GM23338 (cell line): ENCODE data around the gene GTF2F1. TPM values are rescaled to one million over a fixed set of nuclear protein-coding genes. Genes with fewer than 3 reads are reported as not detected.

Source experiments
- ATAC-seq: fragments of 200-7000 bp; cut with Tn5 transposase; 3 replicates; pipeline ENCODE4 v1.9.1; 2020
- DNase-seq: peaks from one replicate; pipeline ENCODE4 v3.0.0-alpha.2; 2015; ENCODE audit warnings: low spot score
- H2AFZ ChIP-seq: fragments of 200-600 bp; sonication (generic); 2 replicates; pipeline ENCODE4 v1.8.0; 2016; ENCODE audit warnings: antibody characterized with exemption, mild to moderate bottlenecking, moderate library complexity
- H3F3A ChIP-seq: fragments of 200-600 bp; sonication (generic); replicated peaks from 2 replicates; pipeline ENCODE4 v1.8.0; 2017; ENCODE audit warnings: antibody characterized with exemption, mixed run types, low read depth
- H3K27ac ChIP-seq: fragments of 200-600 bp; sonication (generic); 2 replicates; pipeline ENCODE4 v1.6.1; 2016; ENCODE audit warnings: low read depth
- H3K27me3 ChIP-seq: fragments of 200-600 bp; sonication (generic); 2 replicates; pipeline ENCODE4 v1.8.0; 2016; ENCODE audit warnings: mild to moderate bottlenecking, mixed run types, moderate library complexity; ENCODE audit not compliant: insufficient read depth
- H3K36me3 ChIP-seq: fragments of 200-600 bp; sonication (generic); 2 replicates; pipeline ENCODE4 v1.8.0; 2016; ENCODE audit warnings: mild to moderate bottlenecking; ENCODE audit not compliant: insufficient read depth
- H3K4me1 ChIP-seq: fragments of 200-600 bp; sonication (generic); 2 replicates; pipeline ENCODE4 v1.8.0; 2016; ENCODE audit warnings: mild to moderate bottlenecking, moderate library complexity; ENCODE audit not compliant: insufficient read depth
- H3K4me2 ChIP-seq: fragments of 200-600 bp; sonication (generic); 2 replicates; pipeline ENCODE4 v1.7.1; 2017; ENCODE audit warnings: mixed run types
- H3K4me3 ChIP-seq: fragments of 200-600 bp; sonication (generic); 2 replicates; pipeline ENCODE4 v1.6.1; 2016; ENCODE audit warnings: mixed run types
- H3K79me2 ChIP-seq: fragments of 200-600 bp; sonication (generic); replicated peaks from 2 replicates; pipeline ENCODE4 v1.8.0; 2017; ENCODE audit warnings: mild to moderate bottlenecking; ENCODE audit not compliant: insufficient read depth
- H3K9me2 ChIP-seq: fragments of 200-600 bp; sonication (generic); 2 replicates; pipeline ENCODE4 v1.8.0; 2017; ENCODE audit not compliant: insufficient read depth
- H4K20me1 ChIP-seq: fragments of 200-600 bp; sonication (generic); replicated peaks from 2 replicates; pipeline ENCODE4 v1.8.0; 2017; ENCODE audit warnings: mild to moderate bottlenecking; ENCODE audit not compliant: insufficient read depth
- H3K27ac Mint-ChIP-seq: 2 replicates; pipeline ENCODE4 v1.8.0; 2020; ENCODE audit warnings: inconsistent platforms, mild to moderate bottlenecking, moderate library complexity, mixed read lengths
- H3K27me3 Mint-ChIP-seq: 3 replicates; pipeline ENCODE4 v1.8.0; 2022; ENCODE audit warnings: low read depth, mild to moderate bottlenecking, moderate library complexity, mixed read lengths, inconsistent platforms; ENCODE audit not compliant: insufficient read depth, poor library complexity
- H3K36me3 Mint-ChIP-seq: 3 replicates; pipeline ENCODE4 v1.8.0; 2021; ENCODE audit warnings: low read depth, mild to moderate bottlenecking, inconsistent platforms, moderate library complexity, mixed read lengths
- H3K4me1 Mint-ChIP-seq: 3 replicates; pipeline ENCODE4 v1.8.0; 2020; ENCODE audit warnings: mild to moderate bottlenecking, inconsistent platforms, mixed read lengths
- H3K4me3 Mint-ChIP-seq: 3 replicates; pipeline ENCODE4 v1.8.0; 2021; ENCODE audit warnings: moderate library complexity, mild to moderate bottlenecking, inconsistent platforms, mixed read lengths
- H3K9me3 Mint-ChIP-seq: 3 replicates; pipeline ENCODE4 v1.8.0; 2020; ENCODE audit warnings: moderate library complexity, mild to moderate bottlenecking, inconsistent platforms, mixed read lengths
- CREB1 ChIP-seq: fragments of 250-450 bp; sonication (Bioruptor Pico); IDR thresholded peaks from 2 replicates; pipeline ENCODE4 v1.5.0; 2020; ENCODE audit warnings: low read depth, mild to moderate bottlenecking, moderate library complexity
- EZH2phosphoT487 ChIP-seq: fragments of 200-600 bp; sonication (generic); IDR thresholded peaks from one replicate; pipeline ENCODE4 v1.8.1; 2018; ENCODE audit warnings: antibody characterized with exemption; ENCODE audit not compliant: unreplicated experiment
- JUNB ChIP-seq: IDR thresholded peaks from one replicate; pipeline ENCODE4 v1.6.1; 2016; ENCODE audit warnings: antibody characterized with exemption; ENCODE audit not compliant: unreplicated experiment
- NANOG ChIP-seq: IDR thresholded peaks from 2 replicates; pipeline ENCODE4 v1.6.1; 2016; ENCODE audit warnings: antibody characterized with exemption, borderline replicate concordance
- STAT1 ChIP-seq: IDR thresholded peaks from one replicate; pipeline ENCODE4 v1.6.1; 2016; ENCODE audit warnings: antibody characterized with exemption; ENCODE audit not compliant: unreplicated experiment
- ZNF114 ChIP-seq: fragments of 250-450 bp; sonication (Bioruptor Pico); IDR thresholded peaks from 2 replicates; pipeline ENCODE4 v1.5.0; 2020; ENCODE audit warnings: mild to moderate bottlenecking, moderate library complexity
- ZNF331 ChIP-seq: fragments of 250-450 bp; sonication (Bioruptor Pico); IDR thresholded peaks from 2 replicates; pipeline ENCODE4 v1.5.0; 2020; ENCODE audit warnings: low read depth, mild to moderate bottlenecking, moderate library complexity
- polyA plus RNA-seq: library from polyadenylated mRNA; unstranded; fragments of >200 nt; fragmentation: Nextera tagmentation; extraction: Ambion mirVana; gene quantifications from 2 replicates; pipeline ENCODE4 v1.2.1, GENCODE V29; 2016
- total RNA-seq: library from RNA; depleted of rRNA; stranded (reverse); fragments of >200 nt; shearing (Covaris generic); gene quantifications from 2 replicates; pipeline ENCODE4 v1.2.3, GENCODE V29; 2014
- TF ChIP-seq, protein P1 (sequence below): IDR thresholded peaks from 2 replicates; pipeline ENCODE4 v1.6.1; 2016; ENCODE audit warnings: antibody characterized with exemption
- TF ChIP-seq, protein P2 (sequence below): IDR thresholded peaks from one replicate; pipeline ENCODE4 v1.6.1; 2018; ENCODE audit warnings: antibody characterized with exemption; ENCODE audit not compliant: unreplicated experiment
- TF ChIP-seq, protein P3 (sequence below): fragments of 250-450 bp; sonication (Bioruptor Pico); IDR thresholded peaks from 2 replicates; pipeline ENCODE4 v1.5.0; 2020; ENCODE audit warnings: mild to moderate bottlenecking, moderate library complexity
- TF ChIP-seq, protein P4 (sequence below), 2 experiments: fragments of 200-600 bp in 1 of 2; sonication (generic) in 1 of 2; conservative IDR thresholded peaks; 2 replicates each; pipeline versions ENCODE4 v1.5.1 to v1.6.1; 2016 to 2017; ENCODE audit warnings: antibody characterized with exemption in 2 of 2, low read depth in 2 of 2, mild to moderate bottlenecking in 2 of 2, moderate library complexity in 1 of 2

The GTF2F1 gene
- total and polyA plus RNA-seq, 2 experiments from 2014 or later: 62.1 to 65.5 TPM

DNA sequence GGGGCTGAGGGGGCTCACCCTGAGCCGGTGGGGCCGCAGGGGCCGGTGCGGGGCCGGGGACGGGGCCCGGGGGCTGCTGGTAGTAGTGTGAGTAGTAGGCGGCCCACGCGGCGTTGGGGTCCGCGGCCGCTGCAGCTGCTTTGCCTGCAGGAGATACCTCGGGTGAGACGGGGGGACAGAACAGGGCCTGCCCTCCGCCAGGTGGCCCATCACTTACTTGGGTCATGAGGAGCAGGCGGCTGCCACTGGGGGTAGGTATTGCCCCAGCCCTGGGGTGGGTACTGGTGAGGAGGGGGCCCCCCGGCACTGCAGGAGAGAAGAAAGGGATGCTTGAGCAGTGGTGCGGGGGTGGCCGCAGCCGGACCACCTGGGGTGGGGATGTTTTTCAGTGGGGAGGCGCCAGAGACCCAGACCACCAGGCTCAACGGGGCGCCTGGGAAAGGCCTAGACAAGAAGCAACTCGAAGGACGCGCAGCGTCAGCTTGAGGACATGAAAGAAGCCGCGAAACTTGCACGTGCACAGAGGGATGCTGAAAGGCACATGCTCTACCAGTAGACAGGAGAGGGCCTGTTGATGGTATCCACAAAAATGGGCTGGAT lies 22.7 kb upstream of the GTF2F1 start (continued):
- TF ChIP-seq, protein P1, sequence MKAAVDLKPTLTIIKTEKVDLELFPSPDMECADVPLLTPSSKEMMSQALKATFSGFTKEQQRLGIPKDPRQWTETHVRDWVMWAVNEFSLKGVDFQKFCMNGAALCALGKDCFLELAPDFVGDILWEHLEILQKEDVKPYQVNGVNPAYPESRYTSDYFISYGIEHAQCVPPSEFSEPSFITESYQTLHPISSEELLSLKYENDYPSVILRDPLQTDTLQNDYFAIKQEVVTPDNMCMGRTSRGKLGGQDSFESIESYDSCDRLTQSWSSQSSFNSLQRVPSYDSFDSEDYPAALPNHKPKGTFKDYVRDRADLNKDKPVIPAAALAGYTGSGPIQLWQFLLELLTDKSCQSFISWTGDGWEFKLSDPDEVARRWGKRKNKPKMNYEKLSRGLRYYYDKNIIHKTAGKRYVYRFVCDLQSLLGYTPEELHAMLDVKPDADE: no peak
- no peak for TF ChIP-seq ZNF331 (CRISPR knock-in tag)
- TF ChIP-seq ZNF114: no peak
- TF ChIP-seq, protein P2, sequence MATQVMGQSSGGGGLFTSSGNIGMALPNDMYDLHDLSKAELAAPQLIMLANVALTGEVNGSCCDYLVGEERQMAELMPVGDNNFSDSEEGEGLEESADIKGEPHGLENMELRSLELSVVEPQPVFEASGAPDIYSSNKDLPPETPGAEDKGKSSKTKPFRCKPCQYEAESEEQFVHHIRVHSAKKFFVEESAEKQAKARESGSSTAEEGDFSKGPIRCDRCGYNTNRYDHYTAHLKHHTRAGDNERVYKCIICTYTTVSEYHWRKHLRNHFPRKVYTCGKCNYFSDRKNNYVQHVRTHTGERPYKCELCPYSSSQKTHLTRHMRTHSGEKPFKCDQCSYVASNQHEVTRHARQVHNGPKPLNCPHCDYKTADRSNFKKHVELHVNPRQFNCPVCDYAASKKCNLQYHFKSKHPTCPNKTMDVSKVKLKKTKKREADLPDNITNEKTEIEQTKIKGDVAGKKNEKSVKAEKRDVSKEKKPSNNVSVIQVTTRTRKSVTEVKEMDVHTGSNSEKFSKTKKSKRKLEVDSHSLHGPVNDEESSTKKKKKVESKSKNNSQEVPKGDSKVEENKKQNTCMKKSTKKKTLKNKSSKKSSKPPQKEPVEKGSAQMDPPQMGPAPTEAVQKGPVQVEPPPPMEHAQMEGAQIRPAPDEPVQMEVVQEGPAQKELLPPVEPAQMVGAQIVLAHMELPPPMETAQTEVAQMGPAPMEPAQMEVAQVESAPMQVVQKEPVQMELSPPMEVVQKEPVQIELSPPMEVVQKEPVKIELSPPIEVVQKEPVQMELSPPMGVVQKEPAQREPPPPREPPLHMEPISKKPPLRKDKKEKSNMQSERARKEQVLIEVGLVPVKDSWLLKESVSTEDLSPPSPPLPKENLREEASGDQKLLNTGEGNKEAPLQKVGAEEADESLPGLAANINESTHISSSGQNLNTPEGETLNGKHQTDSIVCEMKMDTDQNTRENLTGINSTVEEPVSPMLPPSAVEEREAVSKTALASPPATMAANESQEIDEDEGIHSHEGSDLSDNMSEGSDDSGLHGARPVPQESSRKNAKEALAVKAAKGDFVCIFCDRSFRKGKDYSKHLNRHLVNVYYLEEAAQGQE: no peak
- TF ChIP-seq EZH2phosphoT487: no peak
- no peak for TF ChIP-seq NANOG

DNA sequence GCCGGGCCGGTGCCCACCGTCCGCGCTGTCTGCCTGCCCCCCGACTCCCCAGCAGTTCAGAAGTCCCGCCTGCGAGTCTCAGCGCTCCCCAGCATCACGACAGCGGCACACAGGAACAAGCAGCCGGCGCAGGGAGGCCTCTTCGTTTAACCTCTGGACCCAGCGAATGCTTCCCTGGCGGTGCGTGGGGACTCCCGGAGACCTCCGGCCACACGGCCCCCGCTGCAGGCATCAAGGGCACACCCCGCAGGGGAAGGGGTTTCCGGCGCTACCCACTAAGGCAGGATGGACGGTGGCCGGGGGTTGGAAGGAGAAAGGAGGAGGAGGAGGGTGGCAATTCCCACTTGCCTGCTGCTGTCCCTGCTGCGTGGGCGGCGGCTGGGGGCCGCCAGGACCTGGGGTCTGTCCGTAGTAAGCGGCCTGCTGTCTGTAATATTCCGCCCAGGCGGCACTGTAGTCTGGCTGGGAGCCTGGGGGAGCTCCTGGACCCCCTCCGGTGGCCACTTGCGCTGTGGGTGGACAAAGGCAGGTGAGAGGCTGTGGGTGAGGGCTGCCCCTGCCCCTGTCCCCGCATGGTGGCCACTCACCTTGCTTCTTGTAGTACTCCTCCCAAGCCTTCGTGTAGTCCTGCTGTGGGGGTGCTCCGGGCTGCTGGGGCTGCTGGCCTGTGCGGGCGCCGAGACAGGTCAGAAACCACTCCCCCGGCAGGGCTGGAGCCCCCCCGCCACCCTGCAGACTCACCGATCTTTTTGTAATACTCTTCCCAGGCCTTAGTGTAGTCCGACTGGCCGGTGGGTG lies 22.0 kb upstream of the GTF2F1 start:
- H3K4me1 Mint-ChIP-seq: peaks cover 21% of the 10 kb centered on the region
- no peak overlapping the region for H2AFZ ChIP-seq
- peaks cover 19% of the 10 kb centered on the region; the same call in 1 of the 2 replicates for H4K20me1 ChIP-seq
- no peak overlapping the region for H3K4me3 ChIP-seq
- DNase-seq (peak; percentile 27), ATAC-seq (no peak)
- H3K4me2 ChIP-seq: no peak overlapping the region
- H3K9me2 ChIP-seq: no peaks in the 10 kb centered on the region
- peaks cover 26% of the 10 kb centered on the region for H3K36me3 ChIP-seq
- no peak overlapping the region for H3K4me3 Mint-ChIP-seq
- peaks cover 24% of the 10 kb centered on the region for H3F3A ChIP-seq
- H3K79me2 ChIP-seq: peaks cover 19% of the 10 kb centered on the region
- H3K27me3 ChIP-seq: no peaks in the 10 kb centered on the region
- H3K27ac Mint-ChIP-seq: no peak overlapping the region
- peaks cover 10% of the 10 kb centered on the region for H3K27me3 Mint-ChIP-seq
- peaks cover 10% of the 10 kb centered on the region for H3K4me1 ChIP-seq
- no peaks in the 10 kb centered on the region; the same call in 2 of the 3 replicates for H3K9me3 Mint-ChIP-seq
- peak overlapping the region; percentile 94 for H3K27ac ChIP-seq
- peaks cover 69% of the 10 kb centered on the region for H3K36me3 Mint-ChIP-seq
- TF ChIP-seq EZH2phosphoT487: no peak
- no peak for TF ChIP-seq CREB1 (CRISPR knock-in tag)
- no peak for TF ChIP-seq JUNB
- no peak for TF ChIP-seq STAT1
- TF ChIP-seq, protein P3, sequence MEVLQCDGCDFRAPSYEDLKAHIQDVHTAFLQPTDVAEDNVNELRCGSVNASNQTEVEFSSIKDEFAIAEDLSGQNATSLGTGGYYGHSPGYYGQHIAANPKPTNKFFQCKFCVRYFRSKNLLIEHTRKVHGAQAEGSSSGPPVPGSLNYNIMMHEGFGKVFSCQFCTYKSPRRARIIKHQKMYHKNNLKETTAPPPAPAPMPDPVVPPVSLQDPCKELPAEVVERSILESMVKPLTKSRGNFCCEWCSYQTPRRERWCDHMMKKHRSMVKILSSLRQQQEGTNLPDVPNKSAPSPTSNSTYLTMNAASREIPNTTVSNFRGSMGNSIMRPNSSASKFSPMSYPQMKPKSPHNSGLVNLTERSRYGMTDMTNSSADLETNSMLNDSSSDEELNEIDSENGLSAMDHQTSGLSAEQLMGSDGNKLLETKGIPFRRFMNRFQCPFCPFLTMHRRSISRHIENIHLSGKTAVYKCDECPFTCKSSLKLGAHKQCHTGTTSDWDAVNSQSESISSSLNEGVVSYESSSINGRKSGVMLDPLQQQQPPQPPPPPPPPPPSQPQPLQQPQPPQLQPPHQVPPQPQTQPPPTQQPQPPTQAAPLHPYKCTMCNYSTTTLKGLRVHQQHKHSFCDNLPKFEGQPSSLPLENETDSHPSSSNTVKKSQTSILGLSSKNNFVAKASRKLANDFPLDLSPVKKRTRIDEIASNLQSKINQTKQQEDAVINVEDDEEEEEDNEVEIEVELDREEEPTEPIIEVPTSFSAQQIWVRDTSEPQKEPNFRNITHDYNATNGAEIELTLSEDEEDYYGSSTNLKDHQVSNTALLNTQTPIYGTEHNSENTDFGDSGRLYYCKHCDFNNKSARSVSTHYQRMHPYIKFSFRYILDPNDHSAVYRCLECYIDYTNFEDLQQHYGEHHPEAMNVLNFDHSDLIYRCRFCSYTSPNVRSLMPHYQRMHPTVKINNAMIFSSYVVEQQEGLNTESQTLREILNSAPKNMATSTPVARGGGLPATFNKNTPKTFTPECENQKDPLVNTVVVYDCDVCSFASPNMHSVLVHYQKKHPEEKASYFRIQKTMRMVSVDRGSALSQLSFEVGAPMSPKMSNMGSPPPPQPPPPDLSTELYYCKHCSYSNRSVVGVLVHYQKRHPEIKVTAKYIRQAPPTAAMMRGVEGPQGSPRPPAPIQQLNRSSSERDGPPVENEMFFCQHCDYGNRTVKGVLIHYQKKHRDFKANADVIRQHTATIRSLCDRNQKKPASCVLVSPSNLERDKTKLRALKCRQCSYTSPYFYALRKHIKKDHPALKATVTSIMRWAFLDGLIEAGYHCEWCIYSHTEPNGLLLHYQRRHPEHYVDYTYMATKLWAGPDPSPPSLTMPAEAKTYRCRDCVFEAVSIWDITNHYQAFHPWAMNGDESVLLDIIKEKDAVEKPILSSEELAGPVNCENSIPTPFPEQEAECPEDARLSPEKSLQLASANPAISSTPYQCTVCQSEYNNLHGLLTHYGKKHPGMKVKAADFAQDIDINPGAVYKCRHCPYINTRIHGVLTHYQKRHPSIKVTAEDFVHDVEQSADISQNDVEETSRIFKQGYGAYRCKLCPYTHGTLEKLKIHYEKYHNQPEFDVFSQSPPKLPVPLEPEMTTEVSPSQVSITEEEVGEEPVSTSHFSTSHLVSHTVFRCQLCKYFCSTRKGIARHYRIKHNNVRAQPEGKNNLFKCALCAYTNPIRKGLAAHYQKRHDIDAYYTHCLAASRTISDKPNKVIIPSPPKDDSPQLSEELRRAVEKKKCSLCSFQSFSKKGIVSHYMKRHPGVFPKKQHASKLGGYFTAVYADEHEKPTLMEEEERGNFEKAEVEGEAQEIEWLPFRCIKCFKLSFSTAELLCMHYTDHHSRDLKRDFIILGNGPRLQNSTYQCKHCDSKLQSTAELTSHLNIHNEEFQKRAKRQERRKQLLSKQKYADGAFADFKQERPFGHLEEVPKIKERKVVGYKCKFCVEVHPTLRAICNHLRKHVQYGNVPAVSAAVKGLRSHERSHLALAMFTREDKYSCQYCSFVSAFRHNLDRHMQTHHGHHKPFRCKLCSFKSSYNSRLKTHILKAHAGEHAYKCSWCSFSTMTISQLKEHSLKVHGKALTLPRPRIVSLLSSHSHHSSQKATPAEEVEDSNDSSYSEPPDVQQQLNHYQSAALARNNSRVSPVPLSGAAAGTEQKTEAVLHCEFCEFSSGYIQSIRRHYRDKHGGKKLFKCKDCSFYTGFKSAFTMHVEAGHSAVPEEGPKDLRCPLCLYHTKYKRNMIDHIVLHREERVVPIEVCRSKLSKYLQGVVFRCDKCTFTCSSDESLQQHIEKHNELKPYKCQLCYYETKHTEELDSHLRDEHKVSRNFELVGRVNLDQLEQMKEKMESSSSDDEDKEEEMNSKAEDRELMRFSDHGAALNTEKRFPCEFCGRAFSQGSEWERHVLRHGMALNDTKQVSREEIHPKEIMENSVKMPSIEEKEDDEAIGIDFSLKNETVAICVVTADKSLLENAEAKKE: no peak
- TF ChIP-seq, protein P4, sequence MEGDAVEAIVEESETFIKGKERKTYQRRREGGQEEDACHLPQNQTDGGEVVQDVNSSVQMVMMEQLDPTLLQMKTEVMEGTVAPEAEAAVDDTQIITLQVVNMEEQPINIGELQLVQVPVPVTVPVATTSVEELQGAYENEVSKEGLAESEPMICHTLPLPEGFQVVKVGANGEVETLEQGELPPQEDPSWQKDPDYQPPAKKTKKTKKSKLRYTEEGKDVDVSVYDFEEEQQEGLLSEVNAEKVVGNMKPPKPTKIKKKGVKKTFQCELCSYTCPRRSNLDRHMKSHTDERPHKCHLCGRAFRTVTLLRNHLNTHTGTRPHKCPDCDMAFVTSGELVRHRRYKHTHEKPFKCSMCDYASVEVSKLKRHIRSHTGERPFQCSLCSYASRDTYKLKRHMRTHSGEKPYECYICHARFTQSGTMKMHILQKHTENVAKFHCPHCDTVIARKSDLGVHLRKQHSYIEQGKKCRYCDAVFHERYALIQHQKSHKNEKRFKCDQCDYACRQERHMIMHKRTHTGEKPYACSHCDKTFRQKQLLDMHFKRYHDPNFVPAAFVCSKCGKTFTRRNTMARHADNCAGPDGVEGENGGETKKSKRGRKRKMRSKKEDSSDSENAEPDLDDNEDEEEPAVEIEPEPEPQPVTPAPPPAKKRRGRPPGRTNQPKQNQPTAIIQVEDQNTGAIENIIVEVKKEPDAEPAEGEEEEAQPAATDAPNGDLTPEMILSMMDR (conservative IDR thresholded peaks at IDR 0.05; ENCODE audit: low read depth in 2 of 2): no peak; a peak in 1 of 4 replicates
